DMS53 (cell line): ENCODE results near the gene JMJD1C.
"Not testable (repeated sequence)": the region's sequence is repeated elsewhere in the genome, so short reads cannot be mapped to it uniquely, and the experiment has no call there.

Source experiments
- DNase-seq: peaks from one replicate; lab custom pipeline; 2025; lab: John Stamatoyannopoulos, UW

Gene JMJD1C

DNA sequence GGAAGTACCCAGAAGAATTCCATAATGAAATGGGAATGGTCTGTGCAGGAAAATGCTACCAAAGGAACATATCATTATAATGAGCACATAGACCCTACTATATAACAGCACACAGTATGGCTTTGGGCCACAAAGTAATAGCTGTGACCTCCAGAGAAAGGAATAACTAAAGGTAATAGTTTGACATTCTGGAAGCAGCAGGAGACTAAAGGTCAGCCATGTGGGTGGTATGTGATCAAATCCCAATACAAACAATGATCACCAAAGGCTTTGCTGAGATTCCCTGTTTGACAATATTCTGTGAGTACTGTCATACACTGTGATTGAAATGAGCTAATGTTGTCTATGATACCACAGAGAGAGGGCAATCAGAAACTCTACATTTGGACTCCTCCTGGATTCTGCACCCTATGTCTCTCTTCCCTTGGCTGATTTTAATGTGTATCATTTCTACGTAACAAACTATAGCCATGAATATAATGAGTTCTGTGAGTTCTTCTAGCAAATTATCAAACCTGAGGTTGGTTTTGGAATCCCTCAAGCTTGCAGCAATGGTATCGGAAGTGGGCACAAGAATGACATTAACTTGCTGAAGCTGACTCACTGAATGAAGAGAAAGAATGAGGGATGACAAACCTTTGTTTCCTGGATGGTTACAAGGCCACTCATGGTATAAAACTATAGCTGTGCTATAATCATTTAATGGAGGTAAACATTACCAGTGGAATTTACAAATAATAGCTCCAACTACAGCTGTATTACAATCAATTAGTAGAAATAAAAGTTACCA is 99.6 kb downstream of the JMJD1C start:
- no peak for DNase-seq

DNA sequence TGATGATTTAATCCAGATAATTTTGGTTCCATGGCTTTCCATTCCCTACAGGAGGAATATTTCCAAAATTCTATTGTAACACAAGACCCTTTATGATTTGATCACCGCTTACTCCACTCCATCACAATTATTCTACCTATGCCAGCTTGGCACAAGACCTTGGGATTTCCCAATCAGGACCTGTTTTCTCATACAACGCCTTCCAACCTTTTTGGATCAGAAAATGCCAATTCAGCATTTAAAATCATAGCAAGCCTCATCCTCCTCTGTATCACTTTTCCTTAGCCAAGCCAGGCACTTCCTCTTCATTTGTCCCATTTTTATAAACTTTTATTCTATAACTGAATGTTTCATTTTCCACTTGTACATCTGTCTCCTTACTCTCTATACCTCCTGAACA is 100.9 kb downstream of the JMJD1C start:
- no peak for DNase-seq

DNA sequence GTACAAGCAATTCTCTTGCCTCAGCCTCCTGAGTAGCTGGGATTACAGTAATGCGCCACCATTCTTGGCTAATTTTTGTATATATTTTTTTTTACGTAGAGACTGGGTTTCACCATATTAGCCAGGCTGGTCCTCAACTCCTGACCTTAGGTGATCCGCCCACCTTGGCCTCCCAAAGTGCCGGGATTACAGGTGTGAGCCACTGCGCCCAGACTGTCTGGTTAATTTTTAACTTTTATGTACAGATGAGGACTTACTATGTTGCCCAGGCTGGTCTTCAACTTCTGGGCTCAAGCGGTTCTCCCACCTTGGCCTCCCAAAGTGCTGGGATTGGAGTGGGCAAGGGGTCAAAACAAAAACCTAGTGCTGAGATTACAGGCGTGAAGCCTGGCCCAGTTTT is 101.8 kb downstream of the JMJD1C start:
- DNase-seq = peak; percentile 25

DNA sequence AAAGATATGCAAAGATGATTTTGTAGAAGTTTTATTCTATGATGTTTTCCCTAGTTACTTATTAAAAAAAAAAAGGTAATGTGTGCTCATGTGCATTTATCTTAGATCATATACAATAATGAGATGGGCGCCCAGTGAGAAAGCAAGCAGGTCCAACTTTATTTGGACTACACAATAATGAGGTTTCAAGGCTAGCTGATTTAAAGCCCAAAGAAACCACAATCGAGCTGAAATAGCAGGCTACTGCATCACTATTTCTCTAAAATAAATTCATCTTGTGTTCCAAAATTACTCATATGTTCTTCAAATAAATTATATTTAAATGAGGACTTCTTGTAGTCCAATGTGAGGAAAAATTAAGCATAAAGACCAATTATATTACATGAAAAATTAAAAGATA is 110.1 kb downstream of the JMJD1C start:
- DNase-seq = no peak

DNA sequence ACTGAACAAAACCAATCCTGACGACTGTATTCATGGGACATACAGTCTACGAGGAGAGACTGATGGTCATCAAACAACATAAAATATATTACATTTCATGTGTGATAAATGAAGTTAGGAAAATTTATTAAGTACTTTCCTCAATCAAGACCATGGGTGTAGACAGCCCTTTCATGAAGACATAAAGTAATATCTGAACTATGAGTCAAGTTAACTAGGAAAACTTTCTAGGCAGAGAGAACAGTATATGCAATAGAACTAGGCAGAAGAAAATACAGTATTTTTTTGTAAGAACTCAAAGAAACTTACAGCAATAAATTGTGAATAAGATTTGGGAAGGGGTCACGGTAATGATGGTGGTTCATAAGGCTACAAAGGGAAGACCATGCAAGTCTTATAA is 112.8 kb downstream of the JMJD1C start:
- no peak for DNase-seq

DNA sequence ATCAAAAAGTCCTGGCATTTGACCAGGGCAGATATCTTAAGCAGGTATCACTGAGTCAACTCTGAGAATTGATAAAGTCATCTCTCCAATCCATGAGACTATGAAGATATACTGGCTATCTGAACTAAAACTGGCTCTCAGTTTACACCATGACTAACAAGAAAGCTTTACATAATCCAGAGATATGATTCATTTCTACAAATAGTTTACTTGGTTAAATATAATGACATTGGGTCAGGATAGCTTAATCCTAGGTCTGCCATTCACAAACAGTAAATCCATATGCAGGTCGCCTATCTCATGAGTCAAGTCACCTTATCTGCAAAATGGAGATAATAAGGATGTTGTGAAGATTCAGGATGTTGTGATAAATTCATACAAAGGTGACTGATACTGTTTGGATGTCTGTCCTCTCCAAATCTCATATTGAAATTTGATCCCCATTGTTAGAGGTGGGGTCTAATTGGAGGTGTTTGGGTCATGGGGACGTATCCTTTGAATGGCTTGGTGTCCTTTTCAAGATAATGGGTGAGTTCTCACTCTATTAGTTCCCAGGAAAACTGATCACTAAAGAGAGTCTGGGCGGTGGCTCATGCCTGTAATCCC is 117.4 kb downstream of the JMJD1C start:
- no peak for DNase-seq

DNA sequence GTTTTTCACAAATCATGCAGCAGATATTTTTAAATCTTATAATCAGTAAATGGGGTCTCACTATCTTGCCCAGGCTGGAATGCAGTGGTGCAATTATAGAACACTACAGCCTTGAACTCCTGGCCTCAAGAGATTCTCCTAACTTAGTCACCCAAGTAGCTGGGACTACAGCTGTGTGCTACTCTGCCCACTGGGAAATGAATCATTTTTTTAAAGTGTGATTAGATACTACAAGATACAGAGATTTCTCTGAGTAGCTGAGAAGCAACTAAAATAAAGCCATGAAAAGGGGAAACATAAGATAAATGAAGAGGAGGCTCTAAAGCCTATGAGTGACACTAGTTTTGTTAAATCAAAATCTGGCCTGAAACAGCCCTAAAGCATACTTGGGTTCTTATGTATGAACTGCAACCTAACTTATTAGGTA is 119.7 kb downstream of the JMJD1C start:
- DNase-seq = no peak

DNA sequence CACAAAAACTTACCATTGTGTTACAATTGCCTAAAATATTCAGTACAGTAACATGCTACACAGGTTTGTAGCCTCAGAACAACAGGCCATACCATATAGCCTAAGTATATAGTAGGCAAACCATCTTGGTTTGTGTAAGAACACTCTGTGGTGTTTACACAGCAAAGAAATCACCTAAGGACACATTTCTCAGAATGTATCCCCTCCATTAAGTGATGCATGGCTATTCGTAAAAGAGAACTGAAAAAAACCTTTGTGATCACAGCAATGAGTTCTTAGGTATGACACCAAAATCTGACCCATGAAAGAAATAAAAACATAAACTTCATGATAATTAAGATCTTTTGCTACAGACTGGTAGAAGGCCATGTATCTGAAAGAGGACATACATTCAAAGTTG is 121.5 kb downstream of the JMJD1C start:
- DNase-seq = no peak

DNA sequence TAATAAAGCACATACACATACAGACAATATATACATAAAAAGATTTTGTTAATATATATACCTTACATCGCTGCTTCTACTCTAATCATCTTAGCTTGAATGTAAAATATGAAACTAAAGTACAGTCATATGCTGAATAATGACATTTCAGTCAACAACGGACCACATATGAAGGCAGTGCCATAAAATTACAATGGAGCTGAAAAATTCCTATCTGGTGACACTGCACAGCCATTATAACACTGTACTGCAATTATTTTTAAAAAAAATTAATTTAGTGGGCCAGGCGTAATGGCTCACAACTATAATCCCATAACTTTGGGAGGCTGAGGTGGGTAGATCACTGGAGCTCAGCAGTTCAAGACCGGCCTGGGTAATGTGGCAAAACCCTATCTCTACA is 122.3 kb downstream of the JMJD1C start:
- no peak for DNase-seq

DNA sequence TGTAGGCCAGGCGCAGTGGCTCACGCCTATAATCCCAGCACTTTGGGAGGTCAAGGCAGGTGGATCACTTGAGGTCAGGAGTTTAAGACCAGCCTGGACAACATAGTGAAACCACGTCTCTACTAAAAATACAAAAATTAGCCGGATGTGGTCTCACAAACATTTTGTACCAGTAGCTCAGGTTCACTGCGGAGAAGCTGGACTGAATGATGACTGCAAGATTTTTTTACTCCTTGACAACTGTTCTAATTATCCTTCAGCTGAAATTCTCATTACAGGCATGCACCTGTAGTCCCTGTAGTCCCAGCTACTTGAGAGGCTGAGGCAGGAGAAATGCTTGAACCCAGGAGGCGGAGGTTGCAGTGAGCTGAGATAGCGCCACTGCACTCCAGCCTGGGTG is 126.1 kb downstream of the JMJD1C start:
- DNase-seq = not testable (repeated sequence)

DNA sequence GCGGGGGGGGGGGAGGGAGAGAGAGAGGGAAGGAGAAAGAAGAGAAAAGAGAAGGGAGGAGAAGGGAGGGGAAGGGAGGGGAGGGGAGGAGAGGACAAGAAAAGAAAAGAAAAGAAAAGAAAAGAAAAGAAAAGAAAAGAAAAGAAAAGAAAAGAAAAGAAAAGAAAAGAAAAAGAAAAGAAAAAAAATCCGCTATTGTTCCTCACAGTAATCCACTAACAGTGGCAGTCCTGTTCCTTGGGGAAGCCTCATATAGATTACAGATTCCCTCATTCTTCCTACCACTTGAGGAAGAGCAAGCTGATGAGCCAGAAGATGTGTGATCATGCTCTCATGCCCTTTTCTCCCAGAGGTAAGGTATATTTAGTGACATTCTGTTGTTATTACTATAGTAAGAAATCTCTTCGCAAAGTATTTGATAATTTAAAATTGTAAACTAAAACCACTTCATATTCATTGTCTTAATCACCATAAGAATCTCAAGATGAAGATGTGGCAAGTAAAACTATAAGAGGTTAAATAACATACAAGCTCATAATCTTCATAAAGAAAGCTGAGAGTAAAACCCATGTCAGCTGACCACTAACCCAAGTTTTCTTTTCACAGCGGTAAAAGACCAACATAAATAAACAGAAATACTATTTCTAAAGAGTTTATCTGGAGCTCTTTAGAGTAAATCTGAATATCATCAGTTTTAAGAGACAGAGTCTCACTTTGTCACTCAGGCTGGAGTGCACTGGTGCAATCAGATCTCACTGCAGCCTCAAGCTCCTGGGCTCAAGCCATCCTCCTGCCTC is 128.1 kb downstream of the JMJD1C start:
- DNase-seq = no peak

DNA sequence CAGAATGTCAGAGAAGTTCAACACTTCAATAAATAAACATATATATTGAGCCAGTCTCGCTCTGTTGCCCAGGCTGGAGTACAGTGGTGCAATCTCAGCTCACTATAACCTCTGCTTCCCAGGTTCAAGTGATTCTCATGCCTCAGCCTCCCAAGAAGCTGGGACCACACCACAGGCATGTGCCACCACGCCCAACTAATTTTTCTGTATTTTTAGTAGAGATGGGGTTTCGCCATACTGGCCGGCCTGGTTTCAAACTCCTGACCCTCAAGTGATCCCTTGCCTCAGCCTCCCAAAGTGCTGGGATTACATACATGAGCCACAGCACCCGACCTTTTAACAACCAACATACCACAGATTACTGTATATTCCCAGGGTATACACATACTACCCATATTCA is 134.2 kb downstream of the JMJD1C start:
- DNase-seq = no peak

DNA sequence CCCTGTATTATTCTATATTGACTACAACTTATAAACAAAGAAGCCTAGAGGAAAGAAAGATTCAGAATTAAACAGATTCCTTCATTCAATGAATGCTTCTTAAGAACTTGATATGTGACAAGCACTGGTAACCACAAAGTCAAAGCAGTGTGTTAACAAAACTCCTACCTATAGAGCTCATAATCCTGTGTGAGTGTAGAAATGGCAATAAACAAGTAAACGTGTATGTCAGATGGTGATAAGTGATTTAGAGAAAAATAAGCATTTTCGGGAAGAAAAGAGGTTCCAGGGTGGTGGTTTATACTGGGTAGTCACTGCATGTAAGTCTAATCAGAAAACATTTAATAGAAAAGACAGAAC is 141.3 kb downstream of the JMJD1C start:
- no peak for DNase-seq

DNA sequence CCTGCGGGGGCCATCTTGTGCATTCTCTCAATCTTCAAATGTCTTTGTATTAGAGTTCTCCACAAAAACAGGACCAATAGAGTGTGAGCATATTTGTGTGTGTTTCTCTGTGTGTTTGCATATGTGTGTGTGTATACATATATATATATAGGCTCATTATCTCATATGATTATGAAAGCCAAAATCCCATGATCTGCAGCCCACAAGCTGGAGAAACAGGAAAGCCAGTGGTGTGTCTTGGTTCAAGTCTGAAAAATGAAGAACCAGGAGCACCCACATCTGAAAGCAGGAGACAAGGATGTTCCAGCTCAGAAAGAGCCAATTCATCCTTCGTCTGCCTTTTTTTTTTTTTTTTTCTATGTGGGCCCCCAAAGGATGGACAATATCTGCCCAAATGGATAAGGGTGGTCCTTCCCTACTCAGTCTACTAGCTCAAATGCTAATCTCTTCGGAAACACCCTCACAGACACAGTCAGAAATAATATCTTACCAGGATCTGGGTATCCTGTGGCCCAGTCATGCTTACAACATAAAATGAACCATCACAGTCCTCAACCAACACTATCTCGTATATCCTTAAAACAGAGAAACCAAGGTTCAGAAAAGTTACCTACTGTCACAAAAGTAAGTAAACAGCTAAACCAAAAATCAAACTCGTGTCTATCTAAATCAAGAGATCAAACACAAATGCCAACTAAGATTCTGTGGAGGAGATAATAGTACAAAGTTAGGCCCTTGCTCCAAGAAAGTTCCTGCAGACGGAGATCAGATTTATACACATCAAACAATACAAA is 141.9 kb downstream of the JMJD1C start:
- DNase-seq = no peak

DNA sequence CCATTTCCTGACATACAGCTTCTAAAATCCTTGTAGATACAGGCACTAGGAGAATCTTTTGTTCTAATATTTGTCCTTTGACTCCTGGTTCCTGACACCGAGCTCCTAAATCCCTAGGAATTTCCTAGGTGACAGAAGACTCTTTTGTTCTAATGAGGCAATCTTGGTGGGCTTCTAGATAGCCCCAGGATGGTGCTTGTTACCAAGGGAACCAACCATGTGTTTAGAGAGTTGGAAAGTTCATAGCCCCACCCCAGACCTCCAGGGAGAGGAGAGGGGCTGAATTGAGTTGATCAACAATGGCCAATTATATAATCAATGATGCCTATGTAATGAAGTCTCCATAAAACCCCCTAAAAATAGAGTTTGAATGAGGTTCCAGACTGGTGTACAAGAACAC is 145.1 kb downstream of the JMJD1C start:
- DNase-seq = no peak

DNA sequence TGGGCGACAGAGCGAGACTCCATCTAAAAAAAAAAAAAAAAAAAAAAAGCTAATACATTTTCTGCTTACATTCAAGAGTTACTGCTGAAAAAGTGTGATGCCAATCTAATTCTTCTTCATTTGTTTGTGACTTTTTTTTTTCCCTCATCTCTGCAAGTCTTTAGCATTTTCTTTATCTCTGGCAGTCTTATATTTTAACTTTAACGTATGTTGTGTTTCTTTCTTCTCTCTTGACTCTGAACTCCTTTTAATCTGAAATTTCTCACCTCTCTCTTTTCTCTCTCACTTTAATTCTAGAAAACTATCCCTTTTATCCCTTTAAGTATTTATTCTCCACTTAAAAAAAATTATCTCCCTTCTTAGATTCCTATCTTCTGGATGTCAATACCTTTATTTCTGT is 146.5 kb downstream of the JMJD1C start:
- no peak for DNase-seq

DNA sequence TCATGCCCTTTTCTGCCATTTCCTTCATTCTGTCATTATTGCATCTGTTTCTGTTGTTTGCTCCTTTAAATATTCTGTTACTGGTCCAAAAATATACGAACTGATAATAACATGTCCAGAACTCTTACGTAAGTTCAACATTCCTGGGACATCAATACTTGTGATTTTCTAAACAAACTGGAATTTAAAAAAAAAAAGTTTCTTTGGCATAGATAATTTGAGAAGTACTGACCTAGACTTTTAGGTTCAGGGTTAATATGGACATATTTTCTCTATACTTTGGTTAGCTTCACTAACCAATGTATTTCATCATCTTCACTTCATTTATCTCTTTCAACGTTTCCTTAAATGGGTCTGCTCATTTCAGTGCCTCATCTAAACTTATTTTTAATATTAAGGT is 147.3 kb downstream of the JMJD1C start:
- DNase-seq = no peak

DNA sequence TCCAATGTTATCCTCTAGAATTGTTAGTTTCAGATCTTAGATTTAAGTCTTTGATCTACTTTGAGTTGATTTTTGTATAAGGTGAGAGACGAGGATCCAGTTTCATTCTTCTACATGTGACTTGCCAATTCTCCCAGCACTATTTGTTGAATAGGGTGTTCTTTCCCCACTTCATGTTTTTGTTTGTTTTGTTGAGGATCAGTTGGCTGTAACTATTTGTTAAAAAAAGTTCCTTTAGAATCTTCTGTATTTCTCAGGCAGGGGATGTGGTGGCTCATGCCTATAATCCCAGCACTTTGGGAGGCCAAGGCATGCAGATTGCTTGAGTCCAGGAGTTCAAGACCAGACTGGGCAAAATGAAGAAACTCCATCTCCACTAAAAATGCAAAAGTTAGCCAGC is 151.8 kb downstream of the JMJD1C start:
- no peak for DNase-seq

DNA sequence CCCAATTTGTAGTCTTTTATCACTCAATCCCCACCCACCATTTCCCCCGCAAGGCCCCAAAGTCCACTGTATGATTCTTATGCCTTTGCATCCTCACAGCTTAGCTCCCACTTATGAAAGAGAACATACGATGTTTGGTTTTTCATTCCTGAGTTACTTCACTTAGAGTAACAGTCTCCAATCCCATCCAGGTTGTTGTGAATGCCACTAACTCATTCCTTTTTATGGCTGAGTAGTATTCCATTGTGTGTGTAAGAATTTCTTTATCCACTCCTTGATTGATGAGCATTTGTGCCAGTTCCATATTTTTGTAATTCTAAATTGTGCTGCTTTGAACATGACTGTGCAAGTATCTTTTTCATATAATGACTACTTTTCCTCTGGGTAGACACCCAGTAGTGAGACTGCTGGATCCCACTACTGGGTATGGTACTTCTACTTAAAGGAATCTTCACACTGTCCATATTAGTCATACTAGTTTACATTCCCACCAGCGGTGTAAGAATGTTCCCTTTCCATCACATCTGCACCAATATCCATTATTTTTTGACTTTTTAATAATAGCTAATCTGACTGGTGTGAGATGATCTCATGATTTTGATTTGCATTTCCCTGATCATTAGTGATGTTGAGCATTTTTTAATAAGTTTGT is 152.6 kb downstream of the JMJD1C start:
- DNase-seq = no peak

DNA sequence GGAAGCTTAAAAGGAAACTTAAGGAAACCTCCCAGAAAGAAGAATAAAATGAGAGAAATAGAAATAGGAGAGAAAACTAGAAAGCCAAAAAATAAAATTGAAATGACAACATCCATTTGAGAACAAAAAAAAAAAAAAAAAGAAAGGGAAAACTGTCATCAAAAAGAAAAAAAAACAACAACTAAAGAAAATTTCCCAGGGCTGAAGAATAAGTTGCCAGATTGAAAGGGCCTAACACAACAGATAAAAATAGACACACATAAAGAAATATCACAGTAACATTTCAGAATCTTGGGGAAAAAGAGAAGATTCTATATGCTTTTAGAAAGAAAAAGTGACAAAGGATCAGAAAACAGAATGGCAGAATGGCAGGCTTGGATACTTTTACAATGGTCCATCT is 157.1 kb downstream of the JMJD1C start:
- no peak for DNase-seq

DNA sequence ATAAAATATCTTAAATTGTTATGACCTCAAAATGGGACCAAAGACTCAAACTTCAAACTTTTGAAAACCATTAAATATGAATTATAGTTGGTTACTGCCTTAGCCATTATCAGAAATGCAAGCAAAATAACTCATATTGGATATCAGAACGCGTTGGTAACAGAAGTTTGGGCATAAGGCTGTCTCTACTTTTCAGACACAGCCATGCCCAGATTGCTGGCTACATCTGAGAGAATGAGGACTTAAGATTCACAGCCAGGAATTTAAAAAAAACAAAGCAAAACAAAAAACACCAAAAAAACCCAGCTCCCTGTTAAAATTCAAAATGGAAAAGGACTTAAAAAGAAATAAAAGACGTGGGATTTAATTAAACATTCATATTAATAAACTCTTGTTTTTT is 161.6 kb downstream of the JMJD1C start:
- DNase-seq = no peak

DNA sequence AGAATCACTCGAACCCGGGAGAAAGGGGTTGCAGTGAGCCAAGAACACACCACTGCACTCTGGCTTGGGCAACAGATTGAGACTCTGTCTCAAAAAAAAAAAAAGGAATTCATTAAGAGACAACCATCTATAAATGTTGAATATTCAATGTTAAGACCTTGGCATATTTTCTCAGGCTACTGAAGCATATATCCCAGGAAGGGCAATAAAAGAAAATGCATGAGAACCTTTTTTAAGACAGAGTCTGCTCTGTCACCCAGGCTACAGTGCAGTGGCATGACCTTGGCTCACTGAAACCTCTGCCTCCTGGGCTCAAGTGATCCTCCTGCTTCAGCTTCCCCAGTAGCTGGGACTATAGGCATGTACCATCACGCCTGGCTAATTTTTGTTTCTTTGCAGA is 165.0 kb downstream of the JMJD1C start:
- DNase-seq = no peak
